PC-9 (cell line): ENCODE measurements around the gene KIF5A. TPM values are rescaled to one million over a fixed set of nuclear protein-coding genes. Genes with fewer than 3 reads are reported as not detected.
A peak's percentile ranks its signal among the peaks of the same experiment; 100 is the strongest.

Experiments
- BruUV-seq: library from RNA; stranded (reverse); fragments of 400-500 nt; replicated peaks from 2 replicates; lab custom pipeline; 2021; lab: Mats Ljungman, UMichigan
- CTCF ChIA-PET: fragments of 300-600 bp; sonication (Branson Sonifier 250); formaldehyde crosslinking; loops from one replicate; lab custom pipeline; 2022; ENCODE audit warnings: antibody characterized with exemption; lab: Charles Lee
- POLR2A ChIA-PET: fragments of 300-600 bp; sonication (Branson Sonifier 250); formaldehyde crosslinking; loops from one replicate; lab custom pipeline; 2022; ENCODE audit warnings: antibody characterized with exemption; ENCODE audit not compliant: unreplicated experiment; lab: Charles Lee
- DNase-seq, 2 experiments: peaks; one replicate each; pipeline versions ENCODE4 v3.0.0 to v3.0.0-alpha.2; 2015 to 2022; ENCODE audit warnings: mixed read lengths in 1 of 2
- H2AFZ ChIP-seq: fragments of 200-600 bp; sonication (generic); 2 replicates; pipeline ENCODE4 v1.8.1; 2017; ENCODE audit warnings: antibody characterized with exemption
- H3F3A ChIP-seq: fragments of 200-600 bp; sonication (generic); 2 replicates; pipeline ENCODE4 v1.8.1; 2017; ENCODE audit warnings: antibody characterized with exemption, mild to moderate bottlenecking, low read depth; ENCODE audit not compliant: insufficient read depth
- H3K27ac ChIP-seq: fragments of 200-600 bp; sonication (generic); 2 replicates; pipeline ENCODE4 v1.6.1; 2016; ENCODE audit warnings: mixed run types
- H3K27me3 ChIP-seq: fragments of 200-600 bp; sonication (generic); 2 replicates; pipeline ENCODE4 v1.6.1; 2016; ENCODE audit warnings: low read depth, mixed run types; ENCODE audit not compliant: insufficient read depth
- H3K36me3 ChIP-seq: fragments of 200-600 bp; sonication (generic); 2 replicates; pipeline ENCODE4 v1.6.1; 2016; ENCODE audit warnings: low read depth, mixed run types
- H3K4me1 ChIP-seq: fragments of 200-600 bp; sonication (generic); replicated peaks from 2 replicates; pipeline ENCODE4 v1.6.1; 2016; ENCODE audit warnings: mixed run types; ENCODE audit not compliant: insufficient read depth
- H3K4me2 ChIP-seq: fragments of 200-600 bp; sonication (generic); 2 replicates; pipeline ENCODE4 v1.6.1; 2017; ENCODE audit warnings: mixed run types
- H3K4me3 ChIP-seq: fragments of 200-600 bp; sonication (generic); 2 replicates; pipeline ENCODE4 v1.6.1; 2016; ENCODE audit warnings: mixed run types
- H3K79me2 ChIP-seq: fragments of 200-600 bp; sonication (generic); 2 replicates; pipeline ENCODE4 v1.6.1; 2017; ENCODE audit warnings: low read depth, mixed run types
- H3K9me2 ChIP-seq: fragments of 200-600 bp; sonication (generic); 2 replicates; pipeline ENCODE4 v1.8.1; 2017; ENCODE audit warnings: mild to moderate bottlenecking; ENCODE audit not compliant: insufficient read depth
- H3K9me3 ChIP-seq: fragments of 200-600 bp; sonication (generic); 2 replicates; pipeline ENCODE4 v1.8.1; 2016; ENCODE audit warnings: low read depth; ENCODE audit not compliant: insufficient read depth
- H4K20me1 ChIP-seq: fragments of 200-600 bp; sonication (generic); 2 replicates; pipeline ENCODE4 v1.8.1; 2017; ENCODE audit not compliant: insufficient read depth
- CTCF ChIP-seq: fragments of 200-600 bp; sonication (generic); conservative IDR thresholded peaks from 2 replicates; pipeline ENCODE4 v1.6.1; 2017; ENCODE audit warnings: mixed run types, antibody characterized with exemption, mild to moderate bottlenecking, moderate library complexity
- EZH2 ChIP-seq: fragments of 200-600 bp; sonication (generic); IDR thresholded peaks from 2 replicates; pipeline ENCODE4 v1.8.0; 2017; ENCODE audit warnings: antibody characterized with exemption, low read depth
- intact Hi-C: fragments of 100-400 bp; cut with micrococcal nuclease; formaldehyde crosslinking; loops from one replicate; pipeline ENCODE4 v1.10.0; 2022; ENCODE audit not compliant: unreplicated experiment
- total RNA-seq: library from RNA; stranded (reverse); gene quantifications from 2 replicates; pipeline ENCODE4 v1.2.3, GENCODE V29; 2021

Gene KIF5A
- total RNA-seq, 1 experiment from 2014 or later: 0.07 TPM

GRCh38 chr12:57518920-57519795, 30.7 kb upstream of the KIF5A start:
- ChIA-PET POLR2A (interaction anchor here (0.6 kb wide), 1 partner anchor 253 kb away, joined by 3 read pairs; the partner anchor contains the start of gene EEF1AKMT3), CTCF (no interaction called here)
- intact Hi-C loops: no loop called here
- H3K9me2 ChIP-seq: no peaks in the 10 kb centered on the region
- peak overlapping the region; percentile 99 for H3K27ac ChIP-seq
- H3K4me3 ChIP-seq: peak overlapping the region; percentile 97
- H3F3A ChIP-seq: peaks cover 69% of the 10 kb centered on the region
- H3K4me1 ChIP-seq: peaks cover 29% of the 10 kb centered on the region
- peak in 1 of 2 experiments; percentile 61 for DNase-seq
- H3K36me3 ChIP-seq: peaks cover 54% of the 10 kb centered on the region
- no peaks in the 10 kb centered on the region for H3K9me3 ChIP-seq
- no peaks in the 10 kb centered on the region for H3K27me3 ChIP-seq
- H4K20me1 ChIP-seq: peaks cover 70% of the 10 kb centered on the region
- H3K4me2 ChIP-seq: peak overlapping the region; percentile 93
- H2AFZ ChIP-seq: no peak overlapping the region
- BruUV-seq: no TSS peak
- TF ChIP-seq EZH2: no peak
- no peak for TF ChIP-seq CTCF
- H3K79me2 ChIP-seq: peaks cover 50% of the 10 kb centered on the region

- POLR2A ChIA-PET: interaction anchor here (0.6 kb wide), 1 partner anchor 253 kb away, joined by 3 read pairs; the partner anchor contains the start of gene EEF1AKMT3
- CTCF ChIA-PET: no interaction called here
- Histone ChIP-seq H3K27ac (peak overlapping the region; percentile 99), H3K79me2 (peaks cover 56% of the 10 kb centered on the region), H3K27me3 (no peaks in the 10 kb centered on the region), H3K9me2 (no peaks in the 10 kb centered on the region), H3K4me3 (peak overlapping the region; percentile 97), H3K4me2 (peak overlapping the region; percentile 93), H3K36me3 (peaks cover 48% of the 10 kb centered on the region), H3K9me3 (no peaks in the 10 kb centered on the region), H3K4me1 (peaks cover 34% of the 10 kb centered on the region), H2AFZ (no peak overlapping the region), H4K20me1 (peaks cover 67% of the 10 kb centered on the region), H3F3A (peaks cover 68% of the 10 kb centered on the region)
- no TSS peak for BruUV-seq
- DNase-seq: no peak
- no peak for TF ChIP-seq CTCF
- intact Hi-C loops: no loop called here
Measured at GRCh38 chr12:57519796-57520052, 30.1 kb upstream of the KIF5A start.

DNA sequence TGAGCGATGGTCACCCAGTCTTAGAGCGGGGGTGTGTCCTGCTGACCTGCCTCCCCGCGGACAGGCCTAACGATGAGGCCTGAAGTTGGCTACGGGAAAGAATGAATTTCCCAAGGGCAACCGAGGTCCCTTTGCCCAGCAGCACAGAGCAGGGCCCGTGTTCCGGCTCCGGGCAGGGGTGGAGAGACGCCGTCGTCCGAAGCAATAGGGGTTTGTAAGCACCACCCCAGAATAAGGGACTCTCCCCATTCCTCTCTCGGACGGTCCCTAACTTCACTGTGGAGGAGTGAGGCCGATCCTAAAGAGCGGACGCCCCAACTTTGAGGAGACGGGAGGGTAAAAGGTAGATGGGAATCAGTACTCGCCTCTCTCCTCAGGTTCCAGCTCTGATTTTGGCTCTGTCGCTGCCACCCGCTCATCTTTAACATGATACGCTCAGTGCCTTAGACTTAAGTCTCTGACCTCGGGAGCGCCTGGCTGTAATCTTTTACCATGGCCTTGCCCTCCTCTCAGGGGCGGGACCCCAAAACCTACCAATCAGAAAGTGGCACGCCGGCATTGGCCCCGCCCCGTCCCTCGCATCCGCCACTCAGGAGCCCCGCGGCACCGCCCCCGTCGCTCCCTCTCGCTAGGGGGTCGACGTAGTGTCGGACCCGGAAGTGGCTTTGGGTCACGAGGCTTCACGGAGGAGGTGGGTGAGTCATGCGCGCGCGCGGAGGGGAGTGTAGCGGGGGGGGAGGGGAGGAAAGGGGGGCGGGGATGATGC, 29.6 kb upstream of the KIF5A start, which contains the start of gene DDIT3:
DDIT3 (minus strand) TSS at position 462 of the 766 bp plus-strand sequence. CDS start 3,108 bp downstream, outside the sequence.
- Histone ChIP-seq H3K79me2 (peaks cover 61% of the 10 kb centered on the region), H3K9me2 (no peaks in the 10 kb centered on the region), H3K4me1 (peaks cover 34% of the 10 kb centered on the region), H3K9me3 (no peaks in the 10 kb centered on the region), H4K20me1 (peaks cover 62% of the 10 kb centered on the region), H3K27ac (peak within 1 kb of the TSS; percentile 99), H2AFZ (peak within 1 kb of the TSS; percentile 66), H3K27me3 (no peaks in the 10 kb centered on the region), H3F3A (peaks cover 63% of the 10 kb centered on the region), H3K36me3 (peaks cover 43% of the 10 kb centered on the region), H3K4me3 (peak within 1 kb of the TSS; percentile 97), H3K4me2 (peak within 1 kb of the TSS; percentile 93)
- peak; percentile 91 to 99 for DNase-seq
- ChIA-PET CTCF (interaction anchor here (0.5 kb wide), 1 partner anchor 31 kb away, joined by 3 read pairs; no protein-coding TSS in a partner anchor), POLR2A (interaction anchor here (0.6 kb wide), 1 partner anchor 1165 kb away, joined by 6 read pairs; no protein-coding TSS in a partner anchor)
- TF ChIP-seq CTCF (0 out of 2 replicates have a peak, but pooled peaks have one; percentile 29), EZH2 (no peak)
- BruUV-seq: TSS peak; percentile 72
- intact Hi-C loops: no loop called here
